BE2C (cell line): ENCODE results near the gene MAGEA1. TPM values are rescaled to one million over a fixed set of nuclear protein-coding genes. Genes with fewer than 3 reads are reported as not detected.
"Not testable (repeated sequence)": the region's sequence is repeated elsewhere in the genome, so short reads cannot be mapped to it uniquely, and the experiment has no call there.

Source experiments
- DNase-seq: peaks from one replicate; pipeline ENCODE4 v3.0.0-alpha.2; 2020
- H3K27me3 ChIP-seq: fragments of 250-450 bp; sonication (Bioruptor Pico); 2 replicates; pipeline ENCODE4 v1.5.1; 2020; ENCODE audit warnings: mild to moderate bottlenecking
- H3K36me3 ChIP-seq: fragments of 250-450 bp; sonication (Bioruptor Pico); 2 replicates; pipeline ENCODE4 v1.5.1; 2020; ENCODE audit warnings: mild to moderate bottlenecking
- H3K4me1 ChIP-seq: fragments of 250-450 bp; sonication (Bioruptor Pico); 2 replicates; pipeline ENCODE4 v1.5.1; 2020
- H3K4me3 ChIP-seq: 2 replicates; pipeline ENCODE4 v1.5.1; 2011; ENCODE audit warnings: low read depth, low read length
- H3K9me3 ChIP-seq: fragments of 250-450 bp; sonication (Bioruptor Pico); 2 replicates; pipeline ENCODE4 v1.5.1; 2020
- CTCF ChIP-seq: IDR thresholded peaks from 2 replicates; pipeline ENCODE4 v1.5.1; 2012; ENCODE audit warnings: mild to moderate bottlenecking, low read depth, low read length
- polyA plus RNA-seq: library from polyadenylated mRNA; unstranded; fragments of >200 nt; gene quantifications from one replicate; pipeline ENCODE4 v1.2.1, GENCODE V29; 2012; ENCODE audit warnings: low read depth, missing spikeins; ENCODE audit not compliant: insufficient read length, insufficient read depth

MAGEA1 gene
- polyA plus RNA-seq: not detected

- no peaks in the 10 kb centered on the region for H3K9me3 ChIP-seq
- no peak within 1 kb of the TSS for H3K4me3 ChIP-seq
- H3K36me3 ChIP-seq: no peaks in the 10 kb centered on the region
- H3K27me3 ChIP-seq: no peaks in the 10 kb centered on the region
- no peak for DNase-seq
- H3K4me1 ChIP-seq: no peaks in the 10 kb centered on the region
- no peak for TF ChIP-seq CTCF
Observed at GRCh38 chrX:153179131-153179530, at the start of gene MAGEA1. Gene MAGEA1 (plus strand): TSS chrX:153179284. CDS start chrX:153182390, 3,106 bp downstream.

- H3K9me3 ChIP-seq, H3K27me3 ChIP-seq, H3K4me1 ChIP-seq, H3K4me3 ChIP-seq, H3K36me3 ChIP-seq, DNase-seq: not testable (repeated sequence)
Observed at GRCh38 chrX:153132924-153133323, 46.2 kb upstream of the MAGEA1 start.

GRCh38 chrX:153139074-153139473, 40.0 kb upstream of the MAGEA1 start:
- DNase-seq, H3K4me1 ChIP-seq, H3K4me3 ChIP-seq, H3K27me3 ChIP-seq, H3K9me3 ChIP-seq, H3K36me3 ChIP-seq: not testable (repeated sequence)

- DNase-seq, H3K4me3 ChIP-seq, H3K4me1 ChIP-seq: not testable (repeated sequence)
Observed at GRCh38 chrX:153146288-153146687, 32.8 kb upstream of the MAGEA1 start.

GRCh38 chrX:153153516-153153915, 25.6 kb upstream of the MAGEA1 start:
- Histone ChIP-seq H3K27me3 (peaks cover 8% of the 10 kb centered on the region), H3K4me3 (no peak overlapping the region), H3K4me1 (no peaks in the 10 kb centered on the region), H3K36me3 (no peaks in the 10 kb centered on the region), H3K9me3 (no peaks in the 10 kb centered on the region)
- DNase-seq: no peak
- TF ChIP-seq CTCF: no peak

More at GRCh38 chrX:153146288-153146687, 32.8 kb upstream of the MAGEA1 start:
- H3K27me3 ChIP-seq, H3K36me3 ChIP-seq, H3K9me3 ChIP-seq: not testable (repeated sequence)

- H3K27me3 ChIP-seq: peaks cover 8% of the 10 kb centered on the region
- no peaks in the 10 kb centered on the region for H3K9me3 ChIP-seq
- H3K4me1 ChIP-seq: no peaks in the 10 kb centered on the region
- no peaks in the 10 kb centered on the region for H3K36me3 ChIP-seq
- no peak for TF ChIP-seq CTCF
- DNase-seq: no peak
- no peak overlapping the region for H3K4me3 ChIP-seq
Observed at GRCh38 chrX:153157450-153157849, 21.6 kb upstream of the MAGEA1 start.

GRCh38 chrX:153158319-153158718, 20.8 kb upstream of the MAGEA1 start:
- no peak overlapping the region for H3K4me3 ChIP-seq
- peaks cover 6% of the 10 kb centered on the region for H3K27me3 ChIP-seq
- no peaks in the 10 kb centered on the region for H3K9me3 ChIP-seq
- TF ChIP-seq CTCF: no peak
- no peaks in the 10 kb centered on the region for H3K4me1 ChIP-seq
- no peak for DNase-seq
- H3K36me3 ChIP-seq: no peaks in the 10 kb centered on the region

- no peak for TF ChIP-seq CTCF
- H3K9me3 ChIP-seq: no peaks in the 10 kb centered on the region
- no peaks in the 10 kb centered on the region for H3K36me3 ChIP-seq
- H3K27me3 ChIP-seq: no peaks in the 10 kb centered on the region; the same call in 1 of the 2 replicates
- DNase-seq: no peak
- no peak overlapping the region for H3K4me3 ChIP-seq
- H3K4me1 ChIP-seq: no peaks in the 10 kb centered on the region
Observed at GRCh38 chrX:153161952-153162351, 17.1 kb upstream of the MAGEA1 start.
